Activated T-cell treated with anti-CD3 and anti-CD28 coated beads, Interleukin-2, amount 50 U/mL, for 72 hours (primary cell): Measurements from ENCODE around the gene MAJIN. TPM values are rescaled to one million over a fixed set of nuclear protein-coding genes. Genes with fewer than 3 reads are reported as not detected.

Experiments used
- ATAC-seq, 2 donors: fragments of 150-1000 bp; cut with Tn5 transposase; replicated peaks in 1 of 2; 2 replicates each; pipeline ENCODE4 v1.10.0; 2021; ENCODE audit warnings: moderate library complexity in 2 of 2, mild to moderate bottlenecking in 1 of 2
- DNase-seq, 2 donors: peaks; one replicate each; pipeline ENCODE4 v3.0.0; 2021 to 2022; ENCODE audit warnings: mixed read lengths in 1 of 2
- H3K27ac Mint-ChIP-seq: one replicate; pipeline ENCODE4 v1.8.0; 2022; ENCODE audit warnings: mild to moderate bottlenecking, moderate library complexity, mixed read lengths
- H3K27me3 Mint-ChIP-seq: one replicate; pipeline ENCODE4 v1.8.0; 2022; ENCODE audit warnings: low read depth, mixed read lengths
- H3K36me3 Mint-ChIP-seq, 2 donors: one replicate each; pipeline ENCODE4 v1.8.0; 2022; ENCODE audit warnings: mixed read lengths in 2 of 2, mild to moderate bottlenecking in 1 of 2; ENCODE audit not compliant: insufficient read depth in 2 of 2
- H3K4me1 Mint-ChIP-seq: one replicate; pipeline ENCODE4 v1.8.0; 2022; ENCODE audit warnings: low read depth, mixed read lengths
- H3K4me3 Mint-ChIP-seq, 2 donors: one replicate each; pipeline ENCODE4 v1.8.0; 2022; ENCODE audit warnings: mild to moderate bottlenecking in 2 of 2, mixed read lengths in 2 of 2, moderate library complexity in 2 of 2
- H3K9me3 Mint-ChIP-seq, 2 donors: one replicate each; pipeline ENCODE4 v1.8.0; 2022; ENCODE audit warnings: mixed read lengths in 2 of 2
- total RNA-seq, 2 donors: library from RNA; stranded (reverse); gene quantifications; one replicate each; pipeline ENCODE4 v1.2.3, GENCODE V29; 2022

MAJIN gene
- total RNA-seq, 2 donors from 2014 or later: 1.7 to 2.7 TPM

DNA sequence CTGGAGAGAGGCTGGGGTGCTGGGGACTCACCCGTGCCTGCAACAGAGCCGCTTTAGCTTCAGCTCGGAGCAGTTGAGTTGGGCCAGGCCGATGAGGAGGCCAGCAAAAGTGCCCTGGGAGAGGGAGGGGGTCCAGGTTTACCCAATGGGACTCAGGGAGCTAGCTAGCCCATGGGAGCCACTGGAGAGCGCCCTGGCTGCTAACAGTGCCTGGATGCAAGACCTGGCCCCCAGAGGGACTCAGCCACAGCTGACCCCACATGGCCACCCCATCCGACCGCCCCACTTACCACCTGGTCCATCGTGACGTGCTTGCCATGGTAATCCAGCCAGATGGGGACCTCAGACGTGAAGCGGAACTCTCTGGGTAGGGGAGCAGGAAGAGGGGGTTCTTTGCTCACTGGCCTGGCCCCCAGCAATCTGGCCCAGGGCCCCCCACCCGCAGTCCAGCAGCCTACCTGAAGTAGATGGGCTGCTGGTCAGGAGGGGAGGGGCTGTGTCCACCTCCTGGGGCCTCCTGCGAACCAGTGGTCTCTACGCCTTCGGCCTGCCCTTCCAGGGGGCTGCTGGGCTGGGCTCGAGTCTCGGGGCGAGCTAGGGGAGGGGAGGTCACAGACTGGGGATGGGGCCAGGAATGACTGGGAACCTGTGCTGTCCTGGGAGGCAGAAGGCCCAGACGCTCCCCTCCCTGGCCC, 74.4 kb downstream of the MAJIN start:
- Mint-ChIP-seq H3K27me3 (no peaks in the 10 kb centered on the region), H3K4me3 (no peak overlapping the region), H3K27ac (no peak overlapping the region), H3K4me1 (peaks cover 19% of the 10 kb centered on the region), H3K36me3 (peaks cover 2 to 6% of the 10 kb centered on the region in 2 donors), H3K9me3 (no peaks in the 10 kb centered on the region)
- ATAC-seq (no peak), DNase-seq (no peak)

DNA sequence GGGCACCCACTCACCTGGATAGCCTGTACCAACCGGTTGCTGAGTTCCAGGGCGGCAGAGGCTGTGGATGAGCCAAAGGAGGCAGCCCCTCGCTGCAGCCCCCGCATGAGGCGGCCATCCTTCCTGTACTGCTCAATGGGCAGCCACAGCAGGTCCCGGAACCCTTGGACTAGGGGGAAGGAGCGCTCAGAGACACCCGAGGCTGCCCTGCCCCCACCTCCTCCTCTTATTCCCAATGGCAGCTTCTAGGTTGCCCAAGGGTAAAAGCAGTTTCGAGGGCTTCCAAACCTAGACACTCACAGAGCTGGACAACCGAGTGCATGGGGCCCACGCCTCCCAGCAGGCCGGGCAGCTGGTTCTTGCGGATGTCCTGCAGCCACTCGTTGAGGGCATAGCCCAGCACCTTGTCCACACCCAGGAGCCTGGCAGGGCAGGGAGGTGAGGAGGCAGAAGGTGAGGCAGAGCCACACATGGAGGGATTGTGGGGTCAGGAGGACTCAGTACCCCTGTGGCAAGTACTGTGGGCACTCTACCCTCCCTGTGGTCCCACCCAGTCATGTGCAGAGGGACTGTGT, 75.4 kb downstream of the MAJIN start:
- H3K9me3 Mint-ChIP-seq: no peaks in the 10 kb centered on the region
- no peak overlapping the region for H3K4me3 Mint-ChIP-seq
- DNase-seq: no peak
- H3K4me1 Mint-ChIP-seq: peaks cover 14% of the 10 kb centered on the region
- ATAC-seq: no peak
- no peaks in the 10 kb centered on the region for H3K27me3 Mint-ChIP-seq
- H3K27ac Mint-ChIP-seq: no peak overlapping the region
- peaks cover 2 to 6% of the 10 kb centered on the region in 2 donors for H3K36me3 Mint-ChIP-seq

DNA sequence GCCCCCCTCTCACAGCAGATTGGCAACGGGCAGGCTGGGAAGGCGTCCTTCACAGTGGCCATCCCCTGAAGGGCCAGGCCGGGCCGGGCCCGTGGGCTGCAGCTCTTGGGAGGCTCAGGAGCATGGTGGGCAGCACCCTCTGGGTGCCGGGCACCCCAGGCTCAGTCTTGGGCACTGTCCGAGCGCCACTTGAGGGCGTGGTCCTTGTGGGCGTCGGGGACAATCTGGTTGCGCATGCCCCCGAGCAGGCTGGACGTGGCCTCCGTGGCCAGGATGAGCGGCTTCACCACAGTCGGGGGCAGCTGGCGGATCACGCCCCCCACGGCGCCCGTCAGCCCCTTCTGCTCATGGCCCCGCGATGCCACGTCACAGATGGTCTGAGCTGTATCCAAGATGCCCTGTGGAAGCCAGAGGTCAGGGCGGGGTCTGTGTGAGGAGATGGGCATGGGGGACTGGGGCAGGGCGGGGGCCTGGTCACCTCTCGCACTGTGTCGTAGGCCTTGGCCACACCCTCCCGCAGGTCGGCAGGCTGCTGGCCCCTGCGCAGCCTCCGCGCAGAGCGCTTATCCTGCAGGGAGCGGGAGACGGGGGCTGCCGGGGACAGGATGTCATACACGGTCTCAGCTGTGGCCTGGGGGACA, 77.0 kb downstream of the MAJIN start:
- no peak for ATAC-seq
- Mint-ChIP-seq H3K27me3 (no peaks in the 10 kb centered on the region), H3K27ac (no peak overlapping the region), H3K4me1 (peaks cover 1% of the 10 kb centered on the region), H3K36me3 (peaks cover 2 to 4% of the 10 kb centered on the region in 2 donors), H3K4me3 (no peak overlapping the region), H3K9me3 (no peaks in the 10 kb centered on the region)
- no peak for DNase-seq

DNA sequence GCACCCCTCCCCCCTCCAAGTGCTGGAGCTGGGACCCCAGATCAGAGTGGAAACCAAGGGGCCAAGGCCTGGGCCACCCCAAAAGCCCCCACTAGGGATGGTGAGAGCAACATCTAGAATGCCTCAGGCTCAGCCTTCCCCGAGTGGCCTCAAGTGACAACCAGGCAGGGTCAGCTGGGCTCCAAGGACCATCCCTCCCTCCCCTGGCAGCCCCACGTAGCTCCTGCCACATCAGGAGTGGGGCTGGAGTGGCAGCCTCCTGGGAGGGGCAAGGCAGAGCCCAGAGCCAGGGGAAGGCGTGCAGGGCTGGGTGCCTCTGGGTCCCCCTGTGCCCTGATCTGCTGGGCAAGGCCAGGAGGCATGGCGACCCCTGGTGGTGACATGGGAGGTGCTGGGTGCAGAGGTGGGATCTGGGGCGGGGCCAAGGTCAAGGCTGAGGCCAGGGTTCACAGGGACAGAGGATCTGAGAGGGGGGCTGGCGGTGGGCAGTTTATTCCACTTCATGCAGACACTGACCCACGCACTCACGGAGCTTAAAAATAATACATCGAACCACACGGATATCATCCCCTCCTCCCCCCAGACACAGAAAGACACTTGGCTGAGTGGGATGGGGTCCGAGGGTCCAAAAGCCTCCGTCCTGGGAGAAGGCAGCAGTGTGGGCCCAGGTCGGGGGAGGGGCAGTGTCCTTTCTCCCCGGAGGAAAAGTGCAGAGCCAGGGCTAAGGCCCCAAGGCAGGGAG, 77.7 kb downstream of the MAJIN start:
- peak; percentile 95 to 96 for DNase-seq
- no peaks in the 10 kb centered on the region for H3K27me3 Mint-ChIP-seq
- H3K36me3 Mint-ChIP-seq: peaks cover under 1 to 2% of the 10 kb centered on the region in 2 donors
- ATAC-seq: peak; percentile 95
- H3K4me1 Mint-ChIP-seq: peaks cover under 1% of the 10 kb centered on the region
- no peak overlapping the region for H3K4me3 Mint-ChIP-seq
- no peaks in the 10 kb centered on the region for H3K9me3 Mint-ChIP-seq
- no peak overlapping the region for H3K27ac Mint-ChIP-seq

DNA sequence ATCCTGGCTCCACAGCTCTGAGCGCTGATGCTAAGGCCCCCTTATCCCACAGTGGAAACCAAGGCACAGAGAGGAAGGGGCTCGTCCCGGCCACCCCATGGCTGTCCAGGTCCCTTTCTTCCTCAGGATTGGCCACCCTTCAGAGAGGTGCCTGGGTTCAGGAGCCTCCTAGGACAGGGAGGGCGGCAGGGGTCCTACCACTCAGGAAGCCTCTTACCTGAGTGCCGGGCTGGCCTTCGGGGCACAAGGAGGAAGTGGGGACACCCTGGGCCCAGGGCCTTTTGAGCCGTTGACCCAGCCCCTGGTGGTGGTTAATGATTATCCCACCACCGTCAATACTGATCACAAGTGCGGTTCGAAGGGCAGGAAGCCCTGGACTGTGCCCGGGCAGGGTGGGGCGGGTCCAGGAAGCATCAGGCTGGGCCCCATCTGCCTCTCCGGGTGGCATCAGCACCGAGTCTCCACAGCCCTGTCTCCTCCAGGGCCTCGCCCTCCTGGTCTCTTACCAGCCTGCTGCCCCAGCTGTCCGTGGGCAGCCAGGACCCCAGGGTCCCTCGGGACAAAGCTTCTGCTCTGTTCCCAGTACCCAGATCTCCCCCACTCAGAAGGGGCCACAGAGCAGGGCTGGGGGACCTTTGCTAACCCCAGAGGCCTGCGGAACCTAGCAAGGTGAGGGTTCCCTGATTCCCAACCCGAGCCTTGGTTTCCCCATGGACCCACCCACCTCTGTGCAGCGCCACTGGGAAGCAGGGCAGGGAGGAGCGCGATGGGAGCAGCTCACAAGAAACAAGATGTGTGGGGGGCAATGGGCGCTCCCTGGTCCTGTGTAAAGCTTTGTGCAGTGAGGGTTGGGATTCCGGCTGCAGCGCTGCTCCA, 78.5 kb downstream of the MAJIN start:
- Mint-ChIP-seq H3K27me3 (no peaks in the 10 kb centered on the region), H3K36me3 (peaks cover 0 to 2% of the 10 kb centered on the region in 2 donors), H3K27ac (no peak overlapping the region), H3K9me3 (no peaks in the 10 kb centered on the region), H3K4me1 (peaks cover 8% of the 10 kb centered on the region), H3K4me3 (no peak overlapping the region)
- DNase-seq: no peak
- ATAC-seq: no peak

DNA sequence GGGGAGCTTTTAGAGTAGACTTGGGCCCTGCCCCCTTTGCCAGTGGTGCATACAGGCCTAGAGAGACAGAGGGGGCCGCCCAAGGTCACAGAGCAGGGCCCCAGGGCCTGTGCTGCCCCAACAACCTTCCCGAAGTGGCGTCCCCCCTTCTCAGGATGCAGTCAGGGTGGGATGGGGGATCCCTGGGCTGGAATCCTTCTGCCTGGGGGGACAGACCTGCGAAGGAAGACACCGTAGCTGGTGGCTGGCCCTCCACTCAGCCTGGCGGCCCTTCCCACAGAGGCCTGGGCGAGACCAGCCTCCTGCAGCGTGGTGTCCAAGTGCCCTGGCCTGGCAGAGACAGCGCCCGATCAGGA, 79.1 kb downstream of the MAJIN start:
- peaks cover 0 to 2% of the 10 kb centered on the region in 2 donors for H3K36me3 Mint-ChIP-seq
- no peaks in the 10 kb centered on the region for H3K9me3 Mint-ChIP-seq
- H3K27ac Mint-ChIP-seq: no peak overlapping the region
- H3K4me1 Mint-ChIP-seq: peaks cover 14% of the 10 kb centered on the region
- H3K27me3 Mint-ChIP-seq: no peaks in the 10 kb centered on the region
- no peak overlapping the region for H3K4me3 Mint-ChIP-seq
- no peak for DNase-seq
- no peak for ATAC-seq

DNA sequence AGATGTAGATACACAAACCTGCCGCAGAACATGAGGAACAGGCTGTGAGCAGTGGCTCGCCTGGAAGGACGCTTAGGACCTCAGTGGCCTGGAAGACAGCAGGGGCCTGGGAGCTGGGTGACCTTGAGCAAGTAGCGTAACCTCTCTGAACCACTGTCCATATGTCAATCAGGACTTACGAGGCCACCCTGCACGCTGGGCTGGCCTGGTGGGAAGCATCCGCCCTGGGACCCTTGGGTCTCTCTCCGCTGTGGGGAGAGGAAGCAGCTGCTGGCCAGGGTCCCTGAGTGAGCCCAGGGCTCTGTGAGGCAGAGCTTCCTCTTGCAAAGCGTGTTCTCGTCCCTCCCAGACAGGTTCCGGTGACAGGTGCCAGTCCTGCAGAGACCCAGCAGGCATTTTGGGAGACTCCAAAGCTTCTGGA, 79.5 kb downstream of the MAJIN start:
- peaks cover 17% of the 10 kb centered on the region for H3K4me1 Mint-ChIP-seq
- H3K36me3 Mint-ChIP-seq: peaks cover 0 to 2% of the 10 kb centered on the region in 2 donors
- H3K27ac Mint-ChIP-seq: no peak overlapping the region
- DNase-seq (no peak), ATAC-seq (no peak)
- H3K27me3 Mint-ChIP-seq: no peaks in the 10 kb centered on the region
- no peaks in the 10 kb centered on the region for H3K9me3 Mint-ChIP-seq
- H3K4me3 Mint-ChIP-seq: no peak overlapping the region

DNA sequence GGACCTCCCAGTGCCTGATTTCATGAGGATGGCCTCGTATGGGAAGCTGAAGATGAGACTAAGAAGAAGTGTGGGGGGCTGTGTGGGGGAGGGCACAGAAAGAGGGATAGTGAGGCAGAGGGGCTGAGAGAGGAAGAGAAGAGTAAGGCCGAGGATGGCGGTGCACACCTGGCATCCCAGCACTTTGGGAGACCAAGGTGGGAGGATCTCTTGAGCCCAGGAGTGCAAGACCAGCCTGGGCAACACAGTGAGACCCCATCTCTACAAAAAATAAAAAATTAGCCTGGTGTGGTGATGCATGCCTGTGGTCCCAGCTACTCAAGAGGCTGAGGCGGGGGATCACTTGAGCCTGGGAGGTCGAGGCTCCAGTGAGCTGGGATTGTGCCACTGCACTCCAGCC, 80.0 kb downstream of the MAJIN start:
- Mint-ChIP-seq H3K36me3 (peaks cover 0 to under 1% of the 10 kb centered on the region in 2 donors), H3K27ac (no peak overlapping the region), H3K9me3 (no peaks in the 10 kb centered on the region), H3K27me3 (no peaks in the 10 kb centered on the region), H3K4me3 (no peak overlapping the region), H3K4me1 (peaks cover 21% of the 10 kb centered on the region)
- no peak for DNase-seq
- ATAC-seq: no peak

DNA sequence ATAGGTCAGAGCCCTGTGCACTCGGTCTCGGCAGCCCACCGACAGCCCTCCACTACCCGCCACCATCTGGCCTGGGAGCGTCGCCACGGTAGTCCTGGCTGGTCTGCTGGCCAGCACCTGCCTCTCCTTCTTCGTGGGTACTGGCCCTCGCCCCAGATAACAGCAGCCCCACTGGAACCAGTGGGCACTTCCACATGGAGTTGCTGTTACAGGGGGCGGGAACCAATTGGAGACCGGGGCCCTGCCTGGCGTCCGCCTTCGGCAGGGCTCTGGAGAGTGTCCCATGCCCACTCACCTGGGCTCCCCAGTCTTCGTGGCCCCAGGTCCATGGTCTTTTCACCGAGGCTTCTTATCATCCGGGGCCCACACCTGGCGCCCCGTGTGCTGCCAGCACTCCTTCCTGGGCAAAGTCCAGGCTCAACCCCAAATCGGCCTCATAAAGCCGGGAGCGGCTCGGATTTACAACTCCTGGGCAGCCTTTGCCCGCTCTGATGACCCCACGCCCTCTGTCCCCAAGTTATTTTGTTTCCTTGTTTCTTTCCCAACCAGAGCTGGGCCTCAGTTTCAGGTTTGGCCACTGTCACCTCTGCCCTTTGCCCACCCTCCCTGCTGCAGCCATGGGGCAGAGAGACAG, 80.6 kb downstream of the MAJIN start:
- no peak for DNase-seq
- Mint-ChIP-seq H3K4me1 (peaks cover 22% of the 10 kb centered on the region), H3K27me3 (no peaks in the 10 kb centered on the region), H3K4me3 (no peak overlapping the region), H3K9me3 (no peaks in the 10 kb centered on the region), H3K27ac (no peak overlapping the region), H3K36me3 (no peaks in the 10 kb centered on the region)
- ATAC-seq: no peak

DNA sequence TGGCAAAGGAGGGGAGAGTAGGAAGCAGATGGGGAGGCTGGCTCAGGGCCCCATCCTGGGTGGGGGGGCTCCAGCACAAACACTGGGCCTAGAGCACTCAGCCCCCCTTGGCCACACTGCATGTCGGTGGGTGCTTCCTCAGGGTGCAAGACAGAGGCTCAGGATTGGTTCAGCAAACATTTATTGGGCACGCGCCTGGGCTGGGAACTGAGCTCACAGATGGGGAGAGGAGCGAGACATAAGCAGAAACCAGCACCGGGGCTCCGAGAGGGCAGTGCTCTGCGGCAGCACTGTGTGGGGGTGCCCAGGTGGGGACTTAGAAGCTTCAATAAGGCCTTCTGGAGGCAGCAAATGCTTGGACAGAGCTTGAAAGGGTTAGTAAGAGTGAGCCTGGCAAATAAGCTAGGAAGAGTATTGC, 81.4 kb downstream of the MAJIN start:
- H3K4me3 Mint-ChIP-seq: no peak overlapping the region
- peaks cover 30% of the 10 kb centered on the region for H3K4me1 Mint-ChIP-seq
- no peaks in the 10 kb centered on the region for H3K27me3 Mint-ChIP-seq
- no peaks in the 10 kb centered on the region for H3K9me3 Mint-ChIP-seq
- DNase-seq: no peak
- no peak for ATAC-seq
- H3K36me3 Mint-ChIP-seq: no peaks in the 10 kb centered on the region
- no peak overlapping the region for H3K27ac Mint-ChIP-seq

DNA sequence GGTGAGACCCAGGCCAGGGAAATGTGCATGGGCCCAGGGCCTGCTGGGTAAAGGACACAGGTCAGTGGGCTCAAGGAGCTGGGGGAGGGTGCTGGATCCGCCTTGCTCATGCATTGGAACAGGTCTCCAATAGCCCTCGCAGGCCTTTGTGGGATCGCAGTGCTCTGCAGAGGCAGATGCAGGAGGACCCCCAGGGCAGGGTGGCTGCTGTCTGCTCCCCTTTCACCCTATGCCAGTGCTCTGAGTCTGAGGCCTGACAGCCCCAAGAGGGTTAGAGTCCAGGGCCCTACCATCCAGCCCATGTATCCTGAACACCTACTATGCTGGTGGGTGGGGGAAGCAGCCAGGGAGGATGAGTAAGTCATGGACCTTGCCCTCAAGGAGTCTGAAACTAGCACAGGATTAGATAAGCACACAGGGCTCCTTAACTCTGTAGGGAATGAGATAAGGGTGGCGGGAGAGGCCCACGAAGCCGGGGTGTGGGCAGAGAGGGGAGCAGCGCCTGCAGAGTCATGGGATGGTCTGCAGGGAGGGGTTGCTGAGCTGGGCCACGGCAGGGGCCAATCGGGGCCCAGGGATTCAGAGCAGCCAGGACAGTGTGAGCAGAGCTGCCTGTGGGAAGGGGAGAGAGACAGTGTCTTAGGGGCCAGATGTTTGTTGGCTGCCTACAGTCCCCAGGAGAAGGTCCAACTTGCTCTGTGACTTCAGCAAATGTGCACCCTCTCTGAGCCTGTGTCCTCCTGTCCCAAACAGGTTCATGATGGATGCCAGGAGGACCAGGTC, 83.0 kb downstream of the MAJIN start:
- H3K36me3 Mint-ChIP-seq: no peaks in the 10 kb centered on the region
- no peak overlapping the region for H3K27ac Mint-ChIP-seq
- DNase-seq: no peak
- H3K27me3 Mint-ChIP-seq: no peaks in the 10 kb centered on the region
- no peak for ATAC-seq
- peaks cover 44% of the 10 kb centered on the region for H3K4me1 Mint-ChIP-seq
- H3K4me3 Mint-ChIP-seq: no peak overlapping the region
- H3K9me3 Mint-ChIP-seq: no peaks in the 10 kb centered on the region

DNA sequence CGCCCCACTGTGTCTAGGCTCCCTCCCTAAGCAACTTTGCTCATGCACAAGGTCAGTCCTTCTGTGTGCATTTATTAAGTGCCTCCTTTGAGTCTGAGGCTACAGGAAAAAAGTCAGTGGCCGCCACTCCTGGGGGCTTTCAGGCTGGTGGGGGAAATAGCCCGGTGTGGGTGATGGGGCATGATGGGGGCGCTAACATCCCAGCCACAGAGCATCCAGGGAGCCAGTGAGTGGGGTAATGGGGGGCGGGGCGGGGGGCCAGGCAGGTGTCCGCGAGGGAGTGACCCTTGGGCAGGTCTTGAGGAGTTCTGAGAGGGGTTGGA, 83.5 kb downstream of the MAJIN start:
- Mint-ChIP-seq H3K36me3 (no peaks in the 10 kb centered on the region), H3K27ac (no peak overlapping the region), H3K27me3 (no peaks in the 10 kb centered on the region), H3K4me1 (peaks cover 49% of the 10 kb centered on the region), H3K4me3 (peak overlapping the region; percentile 78 to 83), H3K9me3 (no peaks in the 10 kb centered on the region)
- ATAC-seq (no peak), DNase-seq (no peak)
